ENCODE results near the gene IFI6. TPM values are rescaled to one million over a fixed set of nuclear protein-coding genes. Genes with fewer than 3 reads are reported as not detected.
"Not testable (repeated sequence)": the region's sequence is repeated elsewhere in the genome, so short reads cannot be mapped to it uniquely, and the experiment has no call there.

IFI6 gene
- total RNA-seq, 1 experiment from 2014 or later = 14.8 TPM

DNA sequence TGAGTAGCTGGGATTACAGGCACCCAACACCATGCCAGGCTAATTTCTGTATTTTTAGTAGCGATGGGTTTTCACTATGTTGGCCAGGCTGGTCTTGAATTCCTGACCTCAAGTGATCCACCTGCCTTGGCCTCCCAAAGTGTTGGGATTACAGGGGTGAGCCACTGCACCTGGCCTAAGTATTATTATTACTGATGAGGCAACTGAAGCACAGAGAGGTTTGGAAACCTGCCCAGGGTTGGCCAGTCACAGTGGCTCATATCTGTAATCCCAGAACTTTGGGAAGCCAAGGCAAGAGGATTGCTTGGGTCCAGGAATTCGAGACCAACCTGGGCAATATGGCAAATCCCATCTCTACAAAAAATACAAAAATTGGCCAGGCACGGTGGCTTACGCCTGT, 44.3 kb downstream of the IFI6 start:
- H3K4me3 ChIP-seq (replicated peaks in 1 of 2; ENCODE audit: low read depth in 1 of 2, low read length in 2 of 2); H3K9me3 ChIP-seq (ENCODE audit: control insufficient read depth in 1 of 2, insufficient read depth in 1 of 2, low read depth in 1 of 2, low read length in 2 of 2); H3K27ac ChIP-seq (ENCODE audit: low read depth, low read length); H3K4me1 ChIP-seq (ENCODE audit: control insufficient read depth in 1 of 2, insufficient read depth in 2 of 2, low read length in 2 of 2); POLR2A ChIA-PET; H2AFZ ChIP-seq (ENCODE audit: low read depth, low read length, poor library complexity, severe bottlenecking); BruUV-seq (replicated peaks); DNase-seq (ENCODE audit: low read depth, low spot score); H4K20me1 ChIP-seq (ENCODE audit: insufficient read depth); H3K27me3 ChIP-seq (ENCODE audit: insufficient read depth, low read length); ATAC-seq; H3K36me3 ChIP-seq (ENCODE audit: control insufficient read depth in 1 of 2, insufficient read depth in 2 of 2, low read length in 2 of 2); H3K4me2 ChIP-seq (ENCODE audit: low read length); H3K9ac ChIP-seq (ENCODE audit: low read length); intact Hi-C loops (cut with micrococcal nuclease); H3K9me2 ChIP-seq (ENCODE audit: insufficient read depth); H3K79me2 ChIP-seq (ENCODE audit: insufficient read depth, low read length): not testable (repeated sequence)
- CTCF ChIA-PET = interaction anchor here (1.9 kb wide), 1 partner anchor 41 kb away, joined by 5 read pairs; no protein-coding TSS in a partner anchor
- RAD21 ChIA-PET (ENCODE audit: low non-redundant PET in 1 of 2, low total read pairs in 2 of 2, uncharacterized antibody in 2 of 2, unreplicated experiment in 2 of 2) = interaction anchor here in 1 of 2 experiments (0.6 kb wide), 1 partner anchor 22 kb away, joined by 4 read pairs; no protein-coding TSS in a partner anchor

DNA sequence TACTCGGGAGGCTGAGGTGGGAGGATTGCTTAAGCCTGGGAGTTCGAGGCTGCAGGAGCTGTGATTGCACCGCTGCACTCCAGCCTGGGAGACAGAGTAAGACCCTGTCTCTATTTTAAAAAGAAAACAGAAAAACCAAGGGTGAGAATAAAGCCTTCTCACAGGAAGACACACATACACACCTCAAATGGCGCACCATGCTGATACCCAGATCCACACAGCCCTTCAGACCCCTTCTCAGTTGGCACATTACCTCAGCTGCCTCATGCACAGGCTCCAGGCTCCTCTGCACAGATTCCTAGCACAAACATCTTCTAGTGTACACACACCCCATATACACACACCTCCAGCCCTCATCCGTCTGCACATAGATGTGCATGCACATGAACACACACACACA, 44.9 kb downstream of the IFI6 start:
- no peaks in the 10 kb centered on the region for H3K9me2 ChIP-seq (ENCODE audit: insufficient read depth)
- H3K79me2 ChIP-seq (ENCODE audit: insufficient read depth, low read length) = no peaks in the 10 kb centered on the region
- no peaks in the 10 kb centered on the region for H3K36me3 ChIP-seq (ENCODE audit: control insufficient read depth in 1 of 2, insufficient read depth in 2 of 2, low read length in 2 of 2)
- DNase-seq (ENCODE audit: low read depth, low spot score) (no peak), ATAC-seq (no peak)
- H2AFZ ChIP-seq (ENCODE audit: low read depth, low read length, poor library complexity, severe bottlenecking) = no peak overlapping the region
- H3K27me3 ChIP-seq (ENCODE audit: insufficient read depth, low read length) = no peaks in the 10 kb centered on the region
- H3K27ac ChIP-seq (ENCODE audit: low read depth, low read length) = no peak overlapping the region
- intact Hi-C loops (cut with micrococcal nuclease) = no loop called here
- H3K9me3 ChIP-seq (ENCODE audit: control insufficient read depth in 1 of 2, insufficient read depth in 1 of 2, low read depth in 1 of 2, low read length in 2 of 2) = no peaks in the 10 kb centered on the region
- no peak for TF ChIP-seq POLR2AphosphoS5 (IDR thresholded peaks at IDR 0.05; ENCODE audit: low read depth, low read length)
- no peak for TF ChIP-seq JUND (IDR thresholded peaks at IDR 0.05)
- RAD21 ChIA-PET (ENCODE audit: low non-redundant PET in 1 of 2, low total read pairs in 2 of 2, uncharacterized antibody in 2 of 2, unreplicated experiment in 2 of 2) = no interaction called here
- CTCF ChIA-PET = no interaction called here
- POLR2A ChIA-PET = no interaction called here
- H3K4me3 ChIP-seq (replicated peaks in 1 of 2; ENCODE audit: low read depth in 1 of 2, low read length in 2 of 2) = no peak overlapping the region
- H3K9ac ChIP-seq (ENCODE audit: low read length) = no peak overlapping the region
- BruUV-seq (replicated peaks) = no TSS peak
- no peaks in the 10 kb centered on the region for H4K20me1 ChIP-seq (ENCODE audit: insufficient read depth)
- H3K4me2 ChIP-seq (ENCODE audit: low read length) = no peak overlapping the region
- H3K4me1 ChIP-seq (ENCODE audit: control insufficient read depth in 1 of 2, insufficient read depth in 2 of 2, low read length in 2 of 2) = no peaks in the 10 kb centered on the region

Data from HCT116 (cell line).